H1 (cell line): Measurements from ENCODE around the gene UBASH3A. TPM values are rescaled to one million over a fixed set of nuclear protein-coding genes. Genes with fewer than 3 reads are reported as not detected.

Experiments
- CHD2 ChIP-seq: IDR thresholded peaks from 2 replicates; pipeline ENCODE4 v1.6.1; 2012; ENCODE audit warnings: low read length, improper control_type of control experiment
- CHD7 ChIP-seq: fragments of 300-600 bp; sonication (generic); IDR thresholded peaks from 2 replicates; pipeline ENCODE4 v1.7.1; 2012; ENCODE audit warnings: low read length, moderate library complexity, mild to moderate bottlenecking, inconsistent platforms; ENCODE audit not compliant: insufficient replicate concordance
- HDAC2 ChIP-seq, 2 experiments: fragments of 300-600 bp in 1 of 2; sonication (generic) in 1 of 2; IDR thresholded peaks; 2 replicates each; pipeline ENCODE4 v1.6.1; 2011 to 2012; ENCODE audit warnings: low read depth in 2 of 2, low read length in 2 of 2, mild to moderate bottlenecking in 2 of 2, moderate library complexity in 2 of 2, borderline replicate concordance in 1 of 2, inconsistent platforms in 1 of 2
- RAD21 ChIP-seq, 2 experiments: IDR thresholded peaks in 1 of 2; conservative IDR thresholded peaks in 1 of 2; 2 replicates each; pipeline ENCODE4 v1.6.1; 2011; ENCODE audit warnings: low read depth in 2 of 2, low read length in 2 of 2, improper control_type of control experiment in 1 of 2, inconsistent platforms in 1 of 2, mild to moderate bottlenecking in 1 of 2, moderate library complexity in 1 of 2
- RBBP5 ChIP-seq: IDR thresholded peaks from 2 replicates; pipeline ENCODE4 v1.7.1; 2012; ENCODE audit warnings: low read depth, mild to moderate bottlenecking, inconsistent platforms, low read length, moderate library complexity, borderline replicate concordance
- SAP30 ChIP-seq: fragments of 300-600 bp; sonication (generic); IDR thresholded peaks from 2 replicates; pipeline ENCODE4 v1.7.1; 2012; ENCODE audit warnings: low read length, moderate library complexity, mild to moderate bottlenecking, inconsistent platforms; ENCODE audit not compliant: insufficient read depth, insufficient replicate concordance
- polyA plus RNA-seq, 7 experiments: library from polyadenylated mRNA; depleted of rRNA in 3 of 7; stranded (reverse) in 5 of 7; unstranded in 2 of 7; fragments of >200 nt in 5 of 7; fragments of 200-250 nt in 2 of 7; gene quantifications; 1 replicate in 5 of 7; 2 replicates in 1 of 7; 4 replicates in 1 of 7; pipeline versions ENCODE4 v1.2.1 to v1.2.3, GENCODE V29; 2011 to 2013; ENCODE audit warnings: missing spikeins in 2 of 7, mixed read lengths in 2 of 7
- total RNA-seq: library from RNA; stranded (reverse); fragmentation: NEBNext Ultra II Directional; extraction: Animal tissue kit (Norgen Biotek cat#: 25700); gene quantifications from 2 replicates; pipeline ENCODE4 v1.2.1, GENCODE V29; 2021

The UBASH3A gene
- total and polyA plus RNA-seq, 2 of the 8 experiments (the other 6 are each of a cell fraction or from before 2014, with no cell fraction given), result not detected

GRCh38 chr21:42375506-42375905 lies 28.2 kb upstream of the UBASH3A start (continued):
- TF ChIP-seq CHD7 (no peak), SAP30 (no peak), RAD21 (IDR thresholded peaks at IDR 0.05 in 1 of 2, conservative IDR thresholded peaks at IDR 0.05 in 1 of 2; ENCODE audit: low read depth in 2 of 2, low read length in 2 of 2) (no peak), CHD2 (no peak), HDAC2 (IDR thresholded peaks at IDR 0.05; ENCODE audit: borderline replicate concordance in 1 of 2, low read depth in 2 of 2, low read length in 2 of 2) (no peak), RBBP5 (no peak)
